NCI-H345 treated with DMSO at 0.1 percent for 48 hours (cell line): ENCODE data around the gene ABCC3.
A peak's percentile ranks its signal among the peaks of the same experiment; 100 is the strongest.

Source experiments
- DNase-seq: peaks from one replicate; lab custom pipeline; 2025; ENCODE audit not compliant: unreplicated experiment; lab: John Stamatoyannopoulos, UW

The ABCC3 gene

DNA sequence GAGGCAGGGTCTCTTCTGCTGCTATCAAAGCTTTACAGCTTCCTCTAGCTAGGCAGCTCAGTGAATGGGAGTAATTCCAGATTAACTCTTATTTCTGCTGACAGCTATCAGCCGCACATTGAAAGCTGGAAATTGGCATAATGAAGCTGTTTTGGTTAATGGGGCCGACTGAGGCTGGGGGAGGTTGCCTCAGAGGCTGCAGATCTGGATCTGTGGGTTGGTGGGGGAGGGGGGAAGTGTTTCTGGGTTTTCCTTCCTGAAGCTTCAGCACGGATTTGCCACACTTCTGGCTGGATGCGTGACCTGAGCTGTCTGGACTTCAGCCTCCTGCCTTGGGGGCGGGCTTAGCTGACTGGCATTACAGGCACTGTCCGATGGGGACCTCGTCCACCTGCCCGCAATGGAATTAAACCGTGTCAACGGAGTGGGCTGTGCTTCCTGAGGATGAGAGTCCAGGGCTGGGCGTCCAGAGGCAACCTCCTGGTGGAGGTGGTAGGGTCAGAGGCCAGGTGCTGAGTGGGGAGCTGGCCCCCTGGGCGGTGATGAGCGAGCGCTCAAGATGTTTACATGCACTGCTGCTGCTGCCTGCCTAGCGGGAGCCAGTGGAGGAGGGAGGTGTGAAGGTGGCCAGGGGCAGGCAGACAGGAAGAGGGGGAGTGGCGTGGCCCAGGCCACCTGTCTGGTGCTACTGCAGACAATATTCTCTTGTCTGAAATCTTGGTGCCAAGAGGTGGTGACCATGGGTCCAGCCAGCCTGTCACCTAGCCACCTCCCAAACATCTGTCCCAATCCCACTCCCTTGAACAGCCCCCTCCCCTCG lies 6.7 kb upstream of the ABCC3 start:
- no peak for DNase-seq

DNA sequence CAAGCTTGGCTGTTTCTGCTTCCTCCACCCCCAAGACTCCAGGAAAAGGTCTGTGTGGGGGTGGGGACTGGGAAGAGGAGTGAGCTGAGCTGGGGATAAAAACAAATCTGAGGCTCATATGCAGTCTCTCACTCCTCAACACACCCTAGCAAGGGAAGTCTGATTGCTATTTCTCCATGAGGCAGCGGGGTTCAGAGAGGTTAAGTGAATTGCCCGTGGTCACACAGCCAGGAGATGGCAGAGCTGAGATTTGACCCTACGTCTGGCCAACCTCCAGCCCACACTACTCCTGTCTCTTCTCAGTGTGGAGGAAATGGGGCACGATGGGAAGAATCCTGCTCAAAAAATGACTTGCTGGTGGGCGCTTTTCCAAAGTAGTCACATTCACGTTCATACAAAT lies 4.8 kb upstream of the ABCC3 start:
- DNase-seq = no peak

DNA sequence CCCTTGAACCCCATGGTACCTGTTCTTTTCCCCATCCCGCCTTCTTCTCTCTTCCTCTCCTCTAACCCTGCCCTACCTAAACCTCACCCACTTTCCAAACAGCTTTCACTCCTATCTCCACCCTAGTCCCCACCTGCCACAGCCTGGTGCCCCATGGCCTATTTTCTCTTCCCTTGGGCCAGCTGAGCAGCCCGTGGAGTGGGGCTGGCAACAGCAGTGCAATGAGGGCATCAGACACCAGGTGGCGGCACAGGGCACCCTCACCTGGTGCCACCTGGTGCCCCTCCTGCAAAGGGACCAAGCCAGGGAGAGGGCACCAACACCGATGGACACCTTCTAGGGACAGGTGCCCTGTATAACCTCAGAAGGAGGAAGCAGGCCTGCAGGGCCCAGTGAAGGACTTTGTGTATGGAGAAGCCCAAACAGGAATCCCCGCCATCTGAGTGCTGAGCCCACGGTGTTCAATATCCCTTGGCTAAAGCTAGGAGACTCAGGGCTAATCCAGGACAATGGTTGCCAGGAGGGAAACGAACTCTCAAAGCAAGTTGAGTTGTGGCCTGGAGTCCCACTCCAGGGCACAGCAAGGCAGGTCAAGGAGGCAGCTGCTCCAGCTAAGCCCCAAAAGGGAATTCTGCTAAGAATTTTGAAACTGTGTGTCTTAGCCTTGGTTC lies 4.0 kb upstream of the ABCC3 start:
- DNase-seq = peak; percentile 28

DNA sequence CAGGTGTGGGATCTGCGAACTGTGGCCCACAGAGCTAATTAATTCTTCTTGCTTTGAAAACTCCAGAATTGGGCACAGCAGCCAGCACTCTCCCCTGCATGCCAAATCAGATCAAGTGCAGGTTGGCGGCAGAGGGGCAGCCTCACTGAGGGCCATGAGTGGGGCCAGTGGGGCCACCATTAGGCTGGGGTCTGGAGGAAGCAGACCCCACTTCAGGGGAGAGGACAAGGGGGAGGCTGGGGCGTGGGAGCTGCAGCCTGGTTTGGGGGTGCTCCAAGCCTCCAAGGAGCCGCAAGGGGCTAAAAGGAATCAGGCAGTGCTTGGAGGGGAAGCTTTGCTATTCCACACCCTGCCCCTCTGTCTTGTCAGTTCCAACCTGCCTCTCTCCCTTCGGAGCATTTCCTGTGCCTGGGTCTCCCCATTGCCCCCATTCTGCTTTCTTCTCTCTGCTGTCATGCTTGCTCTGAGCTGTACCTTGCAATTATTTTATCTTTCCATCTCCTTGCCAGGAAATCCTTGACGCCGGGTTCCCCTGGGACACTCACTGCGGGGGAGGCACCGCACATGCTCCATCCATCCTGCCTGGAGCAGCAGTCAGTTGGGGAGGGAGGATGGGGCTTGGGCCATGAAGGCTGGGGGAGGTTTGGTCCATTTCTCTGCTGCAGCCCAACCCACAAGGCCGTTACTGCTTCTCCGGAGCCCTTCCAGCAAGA lies 3.3 kb upstream of the ABCC3 start:
- no peak for DNase-seq

DNA sequence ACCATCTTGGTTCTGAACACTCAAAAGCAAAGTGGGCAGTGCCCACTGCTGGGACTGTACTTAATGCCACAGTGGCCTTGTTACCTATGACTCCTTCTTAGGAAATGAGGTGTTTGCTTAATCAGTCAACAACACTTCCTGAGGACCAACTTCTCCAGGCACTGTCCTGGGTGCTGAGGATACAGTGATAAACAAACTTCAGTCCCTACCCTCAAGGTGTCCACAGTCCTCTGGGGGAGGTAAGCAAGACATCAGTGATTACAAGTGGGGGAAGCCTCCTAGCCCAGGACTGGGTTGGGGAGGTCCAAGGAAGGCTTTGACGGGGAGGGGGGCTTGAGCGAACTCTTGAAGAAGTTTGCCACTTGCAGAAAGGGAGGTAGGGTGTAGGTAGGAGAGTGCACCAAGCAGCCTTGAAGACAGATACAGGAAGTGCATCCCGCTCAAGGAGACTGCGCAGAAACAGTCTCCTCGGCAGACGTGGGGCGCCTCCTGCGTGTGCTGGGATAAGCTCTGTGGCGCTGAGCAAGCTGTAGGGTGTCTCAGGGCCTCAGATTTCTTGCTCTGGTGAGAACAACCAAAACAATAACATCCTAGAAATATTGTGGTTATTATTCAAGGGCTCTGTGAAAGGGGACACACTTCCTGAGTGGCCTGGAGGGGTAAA lies 2.6 kb upstream of the ABCC3 start:
- no peak for DNase-seq

DNA sequence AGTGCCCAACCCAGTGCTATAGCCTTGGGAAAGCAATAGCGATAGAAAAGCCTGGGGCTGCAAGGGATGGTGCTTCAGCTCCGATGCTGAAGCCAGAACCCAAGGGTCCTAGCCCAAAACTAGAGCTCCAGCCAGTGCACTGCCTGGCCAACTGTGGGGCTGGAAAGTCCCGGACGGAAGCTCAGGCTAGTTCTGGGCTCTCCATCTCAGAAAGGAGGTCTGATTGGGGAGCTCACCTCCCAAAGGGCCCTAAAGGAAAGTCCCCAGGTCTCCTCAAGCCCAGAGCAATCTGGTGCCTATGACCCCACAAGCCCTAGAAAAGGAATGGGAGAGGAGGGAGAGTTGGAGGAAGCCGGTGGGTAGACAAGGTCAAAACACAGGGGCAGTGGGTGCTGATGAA lies 2.0 kb upstream of the ABCC3 start:
- no peak for DNase-seq

DNA sequence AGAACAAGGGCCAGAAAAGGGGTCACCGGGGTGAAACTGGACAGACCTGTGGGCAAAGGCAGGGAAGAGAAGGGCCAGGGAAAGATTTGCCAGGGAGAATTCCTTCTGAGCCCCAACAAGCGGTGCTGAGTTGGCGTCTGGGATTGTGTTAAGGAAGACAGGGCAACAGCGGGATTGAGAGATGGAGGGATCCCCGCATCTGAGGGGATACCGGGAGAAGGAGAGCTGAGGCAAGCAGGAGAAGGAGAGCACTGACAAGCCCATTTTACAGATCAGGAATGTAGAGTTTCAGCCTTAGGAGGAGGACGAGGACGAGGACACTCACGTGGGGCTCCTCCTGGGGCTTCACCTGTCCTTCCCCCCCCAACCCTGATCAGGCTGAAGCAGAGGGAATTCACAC lies 998 bp upstream of the ABCC3 start:
- no peak for DNase-seq

DNA sequence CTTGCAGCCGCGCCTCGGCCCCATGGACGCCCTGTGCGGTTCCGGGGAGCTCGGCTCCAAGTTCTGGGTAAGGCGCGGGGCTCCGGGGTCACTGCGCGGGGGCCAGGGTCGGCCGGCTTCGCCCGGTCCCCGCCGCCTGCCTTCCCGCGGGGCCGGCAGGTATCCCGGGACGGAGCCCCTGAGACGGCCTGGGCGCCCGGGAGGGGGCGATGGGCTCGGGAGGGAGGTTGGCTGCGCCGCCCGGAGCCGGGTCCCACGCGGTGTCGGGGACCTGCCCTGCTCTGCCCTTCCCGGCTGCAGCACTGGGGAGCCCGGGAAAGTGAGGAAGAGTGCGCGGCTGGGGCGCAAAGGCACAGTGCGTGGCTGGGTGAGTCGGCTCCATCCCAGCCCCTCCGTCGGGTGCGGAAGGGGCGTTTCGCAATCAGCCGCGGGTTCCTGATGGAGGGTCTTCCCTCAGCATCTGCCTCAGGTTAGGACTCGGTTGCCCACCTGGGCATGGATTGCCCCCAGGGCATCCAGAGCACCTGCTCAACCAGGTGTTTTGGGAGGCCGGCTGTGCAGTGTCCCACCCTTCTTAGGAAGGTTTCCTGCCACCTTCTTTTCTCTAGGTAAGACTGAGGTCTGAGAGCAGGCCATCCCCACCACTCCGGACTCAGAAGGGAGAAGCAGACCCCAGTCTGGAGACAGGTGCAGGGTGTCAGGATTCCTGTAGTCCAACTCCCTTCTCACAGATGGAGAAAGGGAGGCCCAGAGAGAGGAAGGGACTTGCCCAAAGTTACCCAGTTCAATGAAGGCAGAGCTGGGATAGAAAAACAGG lies 442 bp downstream of the ABCC3 start:
- DNase-seq = no peak

DNA sequence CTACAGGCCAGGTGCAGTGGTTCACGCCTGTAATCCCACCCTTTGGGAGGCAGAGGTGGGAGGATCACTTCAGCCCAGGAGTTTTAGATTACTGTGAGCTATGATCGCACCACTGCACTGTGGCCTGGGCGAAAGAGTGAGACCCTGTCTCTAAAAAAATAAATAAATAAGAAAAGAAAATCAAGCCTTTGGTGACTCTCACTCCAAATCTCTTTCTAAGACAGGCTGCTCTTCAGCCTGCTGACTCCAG lies 976 bp downstream of the ABCC3 start:
- no peak for DNase-seq

DNA sequence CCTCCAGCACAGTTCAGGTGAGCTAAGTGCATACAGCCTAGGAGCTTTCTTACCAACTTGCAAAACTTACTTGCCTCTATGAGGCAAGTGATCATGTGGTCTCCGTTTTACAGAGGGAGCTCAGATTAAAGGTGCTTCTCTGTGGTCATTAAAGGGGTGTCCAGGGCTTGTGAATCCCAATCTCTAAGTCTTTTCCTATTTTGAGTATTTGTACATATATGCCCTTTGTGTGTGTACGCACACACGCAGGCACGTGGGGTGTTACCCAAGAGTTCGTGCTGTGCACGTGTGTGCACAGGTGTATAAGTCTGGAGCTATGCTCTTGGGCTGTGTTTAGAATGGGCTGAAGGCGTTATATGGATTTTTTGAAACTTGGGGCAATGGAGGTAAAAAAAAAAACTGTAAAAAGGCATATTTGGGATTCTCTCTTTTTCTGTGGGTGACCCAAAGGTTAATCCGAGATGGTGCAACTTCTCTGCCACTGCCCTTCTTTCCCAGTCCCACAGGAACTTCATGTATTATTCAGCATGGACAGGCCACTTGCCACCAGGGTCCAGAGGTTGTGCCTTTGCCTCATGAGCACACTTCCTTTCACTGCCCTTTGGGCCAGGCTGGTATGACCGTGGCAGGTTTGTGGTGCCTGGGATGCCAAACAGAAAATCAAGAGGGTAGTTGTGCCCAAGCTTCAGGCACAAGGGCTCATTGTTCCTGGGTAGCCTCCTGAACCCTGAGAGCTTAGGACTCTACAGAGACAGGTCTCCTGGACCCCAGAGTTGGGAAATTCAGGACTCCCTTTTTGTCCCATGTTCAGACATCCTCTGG lies 1.5 kb downstream of the ABCC3 start:
- no peak for DNase-seq

DNA sequence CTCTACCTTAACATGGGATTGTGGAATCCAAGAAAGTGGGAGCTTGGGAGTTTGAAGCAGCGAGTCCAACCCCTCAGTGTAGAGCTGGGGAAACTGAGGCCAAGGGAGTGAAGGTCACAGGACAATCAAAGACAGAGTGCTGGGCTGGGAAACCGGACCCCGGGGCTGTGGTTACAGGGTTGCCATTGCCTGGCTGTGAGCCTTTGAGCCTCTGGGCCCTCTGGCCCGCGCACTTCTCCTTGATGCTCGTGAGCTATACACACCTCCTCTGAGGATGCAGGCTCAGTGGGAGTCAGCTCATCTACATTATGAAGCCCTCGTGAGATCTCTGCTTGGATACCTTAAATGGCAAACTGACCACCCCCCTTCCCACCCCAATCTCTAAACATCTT lies 2.1 kb downstream of the ABCC3 start:
- DNase-seq = no peak

DNA sequence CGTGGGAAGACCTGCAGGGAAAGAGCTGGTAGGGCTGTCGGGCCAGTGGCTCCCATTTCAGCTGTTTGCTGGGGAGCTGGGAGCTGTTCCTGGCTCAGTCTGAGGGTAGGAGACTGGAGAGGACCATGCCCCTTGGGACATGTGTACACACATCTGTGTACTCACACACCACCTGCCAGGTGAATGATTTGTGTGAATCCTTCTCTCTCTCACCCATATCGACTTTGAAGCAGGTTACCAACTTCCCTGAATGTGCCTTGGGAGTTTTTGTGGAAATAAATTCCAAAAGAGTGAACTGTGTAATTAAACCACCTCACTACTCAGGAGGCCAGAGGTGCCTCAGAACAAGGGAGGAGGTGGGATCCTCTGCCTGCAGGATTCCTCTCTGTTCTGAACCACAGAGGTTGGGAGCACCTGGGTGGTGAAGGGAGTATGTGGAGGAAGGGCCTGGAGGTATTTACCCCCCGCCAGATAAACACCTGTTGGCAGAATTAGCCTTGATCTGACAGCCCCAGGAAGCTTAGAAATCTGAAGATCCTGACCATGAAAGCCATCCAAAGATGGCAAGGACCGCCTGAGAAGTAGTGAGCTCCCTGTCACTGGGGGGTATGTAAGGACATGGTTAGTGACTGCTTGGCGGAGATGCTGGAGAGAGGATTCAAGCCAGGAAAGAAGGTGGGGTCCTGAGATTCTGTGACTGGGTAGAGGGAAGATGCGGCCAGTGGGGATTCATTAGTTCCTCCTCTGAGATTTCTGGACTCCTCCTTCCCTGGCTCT lies 3.3 kb downstream of the ABCC3 start:
- no peak for DNase-seq

DNA sequence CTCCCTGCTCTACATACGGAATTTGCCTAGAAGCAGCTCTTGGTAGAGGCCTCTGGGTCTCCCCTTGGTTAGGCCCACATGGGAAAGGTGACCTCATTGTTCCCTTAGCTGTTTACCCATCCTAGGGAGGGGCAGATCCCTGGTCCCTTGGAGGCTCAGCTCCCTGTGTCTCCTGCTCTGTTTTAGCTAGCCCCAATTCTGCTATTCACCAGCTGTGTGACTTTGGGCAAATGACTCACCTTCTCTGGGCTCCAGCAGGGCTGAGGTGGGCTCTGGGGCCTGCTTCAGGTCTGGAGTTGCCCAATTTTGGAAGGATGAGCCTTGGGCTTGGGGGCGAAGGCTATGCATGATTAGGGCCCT lies 3.9 kb downstream of the ABCC3 start:
- DNase-seq = no peak

DNA sequence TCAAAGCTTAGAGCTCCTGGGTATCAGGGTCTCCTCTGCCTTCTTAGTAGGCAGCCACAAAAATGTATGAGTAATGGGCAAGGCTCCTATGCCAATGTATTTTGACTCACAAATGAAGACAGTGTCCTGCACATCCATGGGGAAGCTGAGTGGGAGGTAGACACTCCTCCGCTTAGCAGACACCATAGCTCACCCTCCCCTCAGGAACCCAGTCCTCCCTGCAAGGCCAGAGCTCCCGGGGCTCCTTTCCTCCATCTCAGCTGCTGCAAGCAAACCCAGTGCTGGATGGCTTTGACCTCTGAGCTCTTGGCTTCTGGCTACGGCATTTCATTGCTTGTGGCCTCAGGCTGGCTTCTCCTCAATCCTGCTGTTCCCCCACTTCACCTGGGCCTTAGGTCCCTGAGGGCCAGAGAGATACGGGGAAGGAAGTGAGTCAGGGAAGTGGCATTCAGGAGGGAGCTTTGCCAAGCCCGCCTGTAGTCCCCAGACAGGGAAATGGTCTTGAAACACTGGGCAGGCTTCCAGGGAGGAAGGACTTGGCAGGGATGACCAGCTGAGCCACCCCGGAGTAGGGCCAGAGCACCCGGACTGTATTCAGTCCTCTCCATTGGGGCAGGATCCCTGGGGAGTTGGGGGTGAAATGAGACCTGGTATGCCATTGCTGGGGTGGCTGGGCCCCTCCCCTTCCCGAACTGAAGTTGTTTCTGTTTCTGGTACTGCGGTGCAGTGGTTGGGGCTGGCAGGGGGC lies 4.5 kb downstream of the ABCC3 start:
- no peak for DNase-seq

DNA sequence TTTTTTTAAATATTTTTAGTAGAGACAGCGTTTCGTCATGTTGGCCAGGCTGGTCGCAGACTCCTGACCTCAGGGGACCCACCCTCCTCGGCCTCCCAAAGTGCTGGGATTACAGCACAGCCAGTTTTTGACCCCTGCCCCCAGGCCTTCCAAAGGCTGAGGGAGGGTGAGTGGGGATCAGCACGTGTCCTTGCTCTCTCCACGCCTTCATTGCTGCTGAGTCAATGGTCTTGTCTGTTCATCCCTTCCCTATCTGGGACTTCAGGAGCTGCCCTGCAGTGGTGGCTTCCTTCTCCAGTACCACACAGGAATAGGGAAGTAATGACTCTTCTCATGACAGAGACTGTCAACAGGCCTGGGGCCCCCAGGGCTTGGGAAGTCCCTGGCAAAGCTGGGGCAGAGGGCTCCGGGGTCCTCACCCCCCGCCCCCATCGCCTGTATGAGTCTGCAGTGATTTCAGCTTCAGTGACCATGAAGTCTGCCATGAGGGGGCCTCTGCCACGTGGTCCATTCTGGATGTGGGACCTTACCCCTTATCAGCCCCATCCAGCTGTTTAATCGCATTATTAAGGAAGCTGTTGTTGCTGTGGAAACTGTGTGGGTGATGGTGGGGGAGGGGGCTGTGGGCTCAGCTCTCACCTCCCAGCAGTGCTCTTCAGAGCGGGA lies 6.1 kb downstream of the ABCC3 start:
- DNase-seq = no peak

DNA sequence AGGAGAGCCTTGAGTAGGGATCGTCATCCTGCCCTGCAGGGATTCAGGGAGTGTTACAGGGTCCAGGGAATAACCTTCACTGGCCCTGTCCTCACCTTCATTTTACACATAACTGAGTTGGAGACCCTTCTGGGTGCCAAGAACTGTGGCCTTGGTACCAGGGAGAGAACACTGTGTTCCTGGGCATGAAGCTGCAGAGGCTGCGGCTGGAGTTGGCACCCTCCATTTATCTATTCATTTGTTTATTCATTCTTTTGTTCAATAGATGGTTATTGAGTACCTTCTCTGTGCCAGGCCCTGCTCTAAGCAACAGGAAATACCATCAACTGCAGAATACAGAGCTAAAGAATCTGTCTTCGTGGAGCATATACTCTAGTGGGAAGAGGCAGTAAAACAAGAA lies 6.7 kb downstream of the ABCC3 start:
- DNase-seq = no peak

DNA sequence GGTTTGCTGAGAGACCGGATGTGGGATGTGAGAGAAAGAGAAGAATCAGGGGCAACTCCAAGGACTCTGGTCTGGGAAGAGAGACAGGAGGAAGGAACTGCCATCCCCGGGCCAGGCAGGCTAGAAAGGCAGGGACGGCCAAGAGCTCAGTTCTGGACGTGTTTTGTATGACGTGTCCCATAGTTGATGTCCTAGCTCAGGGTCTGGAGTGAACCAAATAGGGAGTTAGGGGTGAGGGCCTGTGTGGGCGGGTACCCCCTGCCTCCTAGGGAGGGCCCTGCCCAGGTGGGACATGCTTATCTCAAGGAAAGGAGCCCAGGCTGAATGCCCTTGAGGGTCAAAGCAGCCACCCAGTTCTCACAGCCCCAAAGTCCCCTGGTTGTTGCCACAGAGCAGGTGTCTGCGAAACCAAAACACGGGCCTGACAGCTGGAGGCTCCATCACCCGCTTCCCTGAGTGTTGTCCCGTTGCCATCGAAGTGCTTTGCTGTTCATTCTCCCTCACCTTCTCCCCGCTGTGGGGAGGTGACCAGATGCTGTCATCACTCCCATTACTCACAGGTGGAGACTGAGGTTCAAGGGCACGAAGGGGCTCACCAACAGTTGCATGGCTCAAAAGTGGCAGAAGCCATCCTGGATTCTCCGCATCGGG lies 7.5 kb downstream of the ABCC3 start:
- DNase-seq = no peak
